CD8-positive, alpha-beta memory T cell (primary cell): ENCODE measurements around the gene SH3RF1. TPM values are rescaled to one million over a fixed set of nuclear protein-coding genes. Genes with fewer than 3 reads are reported as not detected.
A peak's percentile ranks its signal among the peaks of the same experiment; 100 is the strongest.
"Not testable (repeated sequence)": the region's sequence is repeated elsewhere in the genome, so short reads cannot be mapped to it uniquely, and the experiment has no call there.

Experiments
- CTCF ChIA-PET: fragments of 350-600 bp; sonication (Branson Sonifier 250); formaldehyde crosslinking; loops from one replicate; lab custom pipeline; 2021; ENCODE audit warnings: antibody characterized with exemption; lab: Charles Lee
- POLR2A ChIA-PET: fragments of 350-600 bp; sonication (Branson Sonifier 250); formaldehyde crosslinking; loops from one replicate; lab custom pipeline; 2021; ENCODE audit warnings: antibody characterized with exemption; lab: Charles Lee
- DNase-seq, 5 donors: peaks; one replicate each; pipeline versions ENCODE4 v3.0.0 to v3.0.0-alpha.2; 2020 to 2022; ENCODE audit warnings: mixed read lengths in 1 of 5
- H3K27ac ChIP-seq: one replicate; pipeline ENCODE4 v1.7.0; 2013; ENCODE audit warnings: low read depth, mild to moderate bottlenecking, low read length, moderate library complexity
- H3K27me3 ChIP-seq: 2 replicates; pipeline ENCODE4 v1.7.0; 2013; ENCODE audit warnings: low read length, mild to moderate bottlenecking; ENCODE audit not compliant: insufficient read depth, poor library complexity, severe bottlenecking
- H3K36me3 ChIP-seq: 2 replicates; pipeline ENCODE4 v1.7.0; 2013; ENCODE audit warnings: mild to moderate bottlenecking, low read length, moderate library complexity; ENCODE audit not compliant: insufficient read depth
- H3K4me1 ChIP-seq: 2 replicates; pipeline ENCODE4 v1.7.0; 2013; ENCODE audit warnings: mild to moderate bottlenecking, low read length, moderate library complexity; ENCODE audit not compliant: insufficient read depth
- H3K4me3 ChIP-seq: 2 replicates; pipeline ENCODE4 v1.7.0; 2013; ENCODE audit warnings: mild to moderate bottlenecking, low read length
- H3K9me3 ChIP-seq: 2 replicates; pipeline ENCODE4 v1.7.0; 2013; ENCODE audit warnings: mild to moderate bottlenecking, low read length
- H3K27ac Mint-ChIP-seq, 8 donors: one replicate each; pipeline ENCODE4 v1.8.0; 2020 to 2021; ENCODE audit warnings: mixed read lengths in 8 of 8, mild to moderate bottlenecking in 6 of 8, inconsistent platforms in 3 of 8, moderate library complexity in 3 of 8
- H3K27me3 Mint-ChIP-seq, 2 donors: one replicate each; pipeline ENCODE4 v1.8.0; 2020 to 2021; ENCODE audit warnings: mixed read lengths in 2 of 2, mild to moderate bottlenecking in 1 of 2, moderate library complexity in 1 of 2
- H3K36me3 Mint-ChIP-seq, 3 donors: one replicate each; pipeline ENCODE4 v1.8.0; 2020 to 2021; ENCODE audit warnings: mixed read lengths in 3 of 3, inconsistent platforms in 1 of 3, mild to moderate bottlenecking in 1 of 3
- H3K4me1 Mint-ChIP-seq, 3 donors: one replicate each; pipeline ENCODE4 v1.8.0; 2020 to 2021; ENCODE audit warnings: mixed read lengths in 3 of 3, inconsistent platforms in 1 of 3, mild to moderate bottlenecking in 1 of 3
- H3K4me3 Mint-ChIP-seq, 7 donors: one replicate each; pipeline ENCODE4 v1.8.0; 2020 to 2021; ENCODE audit warnings: mixed read lengths in 7 of 7, mild to moderate bottlenecking in 6 of 7, moderate library complexity in 4 of 7, inconsistent platforms in 2 of 7
- H3K9me3 Mint-ChIP-seq, 5 donors: one replicate each; pipeline ENCODE4 v1.8.0; 2020 to 2022; ENCODE audit warnings: mixed read lengths in 5 of 5, mild to moderate bottlenecking in 3 of 5, moderate library complexity in 2 of 5, inconsistent platforms in 1 of 5
- polyA plus RNA-seq: library from polyadenylated mRNA; unstranded; fragments of 300-500 nt; fragmentation: Illumina TruSeq; gene quantifications from one replicate; pipeline ENCODE4 v1.2.3, GENCODE V29; 2021
- total RNA-seq, 2 experiments: library from RNA; stranded (reverse); gene quantifications; one replicate each; pipeline ENCODE4 v1.2.3, GENCODE V29; 2021

Gene SH3RF1
- total and polyA plus RNA-seq, 3 experiments from 2014 or later, result 1.1 to 1.4 TPM; not detected in 1

DNA sequence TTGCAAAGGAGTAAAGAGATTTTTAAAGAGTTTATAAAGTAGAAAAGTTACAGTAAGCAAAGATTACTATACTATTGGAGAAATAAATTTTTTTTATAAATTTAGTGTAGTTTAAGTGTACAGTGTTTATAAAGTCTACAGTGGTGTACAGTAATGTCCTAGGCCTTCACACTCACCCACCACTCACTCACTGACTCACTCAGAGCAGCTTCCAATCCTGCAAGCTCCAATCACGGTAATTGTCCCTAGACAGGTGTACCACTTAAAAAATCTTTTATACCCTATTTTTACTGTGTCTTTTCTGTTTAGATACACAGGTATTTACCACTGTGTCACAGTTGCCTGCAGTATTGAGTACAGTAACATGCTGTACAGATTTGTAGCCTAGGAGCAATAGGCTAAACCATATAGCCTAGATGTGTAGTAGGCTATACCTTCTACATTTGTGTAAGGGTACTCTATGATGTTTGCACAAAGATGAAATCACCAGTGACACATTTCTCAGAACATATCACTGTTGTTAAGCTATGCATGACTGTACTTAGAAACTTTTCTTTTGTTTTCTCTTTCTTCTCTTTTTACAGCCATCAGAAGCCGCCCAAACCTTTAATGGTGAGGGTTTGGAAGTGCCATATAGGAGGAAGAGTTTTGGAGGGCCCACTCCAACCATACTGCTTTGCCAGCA is 11.8 kb upstream of the SH3RF1 start:
- Mint-ChIP-seq H3K4me3 (no peak overlapping the region), H3K27me3 (no peaks in the 10 kb centered on the region), H3K4me1 (no peaks in the 10 kb centered on the region), H3K27ac (no peak overlapping the region), H3K36me3 (no peaks in the 10 kb centered on the region), H3K9me3 (no peaks in the 10 kb centered on the region)
- Histone ChIP-seq H3K36me3 (no peaks in the 10 kb centered on the region), H3K9me3 (no peaks in the 10 kb centered on the region), H3K27ac (no peak overlapping the region), H3K4me3 (no peak overlapping the region), H3K4me1 (no peaks in the 10 kb centered on the region), H3K27me3 (no peaks in the 10 kb centered on the region)
- no peak for DNase-seq
- ChIA-PET CTCF (no interaction called here), POLR2A (no interaction called here)

DNA sequence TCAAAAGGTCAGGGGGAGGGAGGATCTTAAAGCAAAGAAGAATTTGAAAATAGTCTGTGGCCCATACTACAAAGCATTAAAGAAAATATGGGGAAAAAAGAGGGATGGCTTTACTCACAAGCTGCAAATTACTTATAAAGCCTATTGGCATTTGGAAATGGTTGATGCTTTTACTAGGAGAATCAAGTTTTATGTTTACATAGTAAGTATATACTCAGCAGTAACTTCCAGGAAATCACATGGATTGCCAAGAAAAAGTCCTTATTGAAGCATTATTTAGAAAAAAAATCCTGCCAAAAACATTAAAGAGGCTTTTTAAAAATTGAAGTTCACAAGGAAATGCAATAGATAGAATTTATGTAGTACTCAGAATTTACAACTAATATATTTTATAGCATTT is 8.4 kb upstream of the SH3RF1 start:
- Histone ChIP-seq H3K27me3 (no peaks in the 10 kb centered on the region), H3K9me3 (no peaks in the 10 kb centered on the region), H3K4me3 (no peak overlapping the region), H3K4me1 (no peaks in the 10 kb centered on the region), H3K27ac (no peak overlapping the region), H3K36me3 (no peaks in the 10 kb centered on the region)
- Mint-ChIP-seq H3K27me3 (peaks cover 0 to 22% of the 10 kb centered on the region in 2 donors), H3K4me3 (no peak overlapping the region), H3K4me1 (no peaks in the 10 kb centered on the region), H3K36me3 (no peaks in the 10 kb centered on the region), H3K9me3 (peaks cover 0 to 5% (median 0%) of the 10 kb centered on the region in 5 donors), H3K27ac (no peak overlapping the region)
- DNase-seq, result no peak
- ChIA-PET POLR2A (no interaction called here), CTCF (no interaction called here)

DNA sequence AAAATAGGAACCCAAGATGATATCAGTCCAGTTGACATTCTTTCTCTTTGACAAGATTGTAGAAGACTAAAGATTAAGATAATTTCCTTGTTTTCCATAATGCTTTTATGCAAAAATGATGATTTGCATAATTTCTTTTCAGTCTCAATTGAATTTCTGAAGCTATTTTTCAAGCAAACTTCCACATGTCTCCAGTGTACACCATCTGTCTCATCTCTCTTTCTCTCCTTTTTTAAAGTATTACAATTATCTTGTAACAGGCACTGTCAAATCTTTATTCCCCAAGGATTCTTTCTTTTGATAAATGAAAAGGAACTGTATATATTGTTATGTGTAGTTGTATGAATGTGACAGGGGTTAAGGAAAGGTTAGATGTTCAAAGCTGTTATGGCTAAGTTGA is 7.9 kb upstream of the SH3RF1 start:
- H3K27ac Mint-ChIP-seq, result no peak overlapping the region
- no peaks in the 10 kb centered on the region for H3K4me1 Mint-ChIP-seq
- Histone ChIP-seq H3K36me3 (no peaks in the 10 kb centered on the region), H3K4me3 (no peak overlapping the region), H3K9me3 (no peaks in the 10 kb centered on the region), H3K4me1 (no peaks in the 10 kb centered on the region), H3K27me3 (no peaks in the 10 kb centered on the region), H3K27ac (no peak overlapping the region)
- ChIA-PET CTCF (no interaction called here), POLR2A (no interaction called here)
- peaks cover 0 to 26% of the 10 kb centered on the region in 2 donors for H3K27me3 Mint-ChIP-seq
- DNase-seq, result no peak
- H3K9me3 Mint-ChIP-seq, result peaks cover 0 to 5% (median 0%) of the 10 kb centered on the region in 5 donors
- H3K4me3 Mint-ChIP-seq, result no peak overlapping the region
- H3K36me3 Mint-ChIP-seq, result no peaks in the 10 kb centered on the region

DNA sequence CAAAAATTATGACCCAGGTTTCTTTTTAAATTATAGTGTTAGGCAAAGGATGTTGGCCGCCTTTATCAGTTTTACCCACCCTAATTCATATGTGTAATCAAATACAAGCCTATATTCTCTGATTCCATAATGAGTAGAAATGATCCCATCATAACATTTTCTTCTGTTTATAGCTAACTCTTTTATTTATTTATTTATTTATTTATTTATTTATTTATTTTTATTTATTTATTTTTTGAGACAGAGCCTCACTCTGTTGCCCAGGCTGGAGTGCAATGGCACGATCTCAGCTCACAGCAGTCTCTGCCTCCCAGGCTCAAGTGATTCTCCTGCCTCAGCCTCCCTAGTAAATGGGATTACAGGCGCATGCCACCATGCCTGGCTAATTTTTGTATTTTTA is 7.1 kb upstream of the SH3RF1 start:
- POLR2A ChIA-PET, result not testable (repeated sequence)

DNA sequence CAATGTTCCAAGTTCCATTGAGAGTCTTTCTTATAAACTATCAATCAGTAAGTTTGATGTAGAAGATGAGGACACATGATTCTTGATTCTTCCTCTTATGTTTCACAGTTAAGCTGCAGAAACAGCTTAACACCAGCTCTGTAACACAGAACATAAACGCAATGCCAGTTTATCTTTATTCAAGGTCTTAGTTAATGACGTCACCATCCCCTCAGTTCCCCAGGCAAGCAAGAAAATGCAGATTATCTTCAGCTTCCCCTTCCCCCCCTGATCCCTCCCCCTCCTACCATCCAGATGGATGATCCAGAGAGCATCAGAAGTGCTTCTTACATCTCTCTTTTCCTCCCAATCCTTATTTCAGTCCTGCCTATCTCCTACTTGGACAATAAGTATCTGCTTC is 4.4 kb upstream of the SH3RF1 start:
- H3K9me3 ChIP-seq, result no peaks in the 10 kb centered on the region
- Mint-ChIP-seq H3K4me1 (peaks cover 6 to 17% (median 11%) of the 10 kb centered on the region in 3 donors), H3K4me3 (no peak overlapping the region), H3K27ac (no peak overlapping the region), H3K27me3 (peaks cover 15 to 47% of the 10 kb centered on the region in 2 donors), H3K36me3 (no peaks in the 10 kb centered on the region), H3K9me3 (peaks cover 0 to 5% (median 0%) of the 10 kb centered on the region in 5 donors)
- H3K36me3 ChIP-seq, result no peaks in the 10 kb centered on the region
- POLR2A ChIA-PET, result no interaction called here
- CTCF ChIA-PET, result no interaction called here
- H3K27ac ChIP-seq, result no peak overlapping the region
- no peak for DNase-seq
- H3K4me1 ChIP-seq, result peaks cover under 1% of the 10 kb centered on the region
- no peak overlapping the region for H3K4me3 ChIP-seq
- peaks cover 2% of the 10 kb centered on the region for H3K27me3 ChIP-seq

More for the DNA sequence above, 7.1 kb upstream of the SH3RF1 start:
- H3K36me3 Mint-ChIP-seq, H3K27ac ChIP-seq, H3K4me3 ChIP-seq, H3K4me3 Mint-ChIP-seq, H3K4me1 Mint-ChIP-seq, H3K9me3 ChIP-seq, H3K27ac Mint-ChIP-seq, CTCF ChIA-PET, H3K9me3 Mint-ChIP-seq, DNase-seq, H3K36me3 ChIP-seq, H3K27me3 ChIP-seq, H3K4me1 ChIP-seq: not testable (repeated sequence)
- peaks cover 2 to 32% of the 10 kb centered on the region in 2 donors for H3K27me3 Mint-ChIP-seq

DNA sequence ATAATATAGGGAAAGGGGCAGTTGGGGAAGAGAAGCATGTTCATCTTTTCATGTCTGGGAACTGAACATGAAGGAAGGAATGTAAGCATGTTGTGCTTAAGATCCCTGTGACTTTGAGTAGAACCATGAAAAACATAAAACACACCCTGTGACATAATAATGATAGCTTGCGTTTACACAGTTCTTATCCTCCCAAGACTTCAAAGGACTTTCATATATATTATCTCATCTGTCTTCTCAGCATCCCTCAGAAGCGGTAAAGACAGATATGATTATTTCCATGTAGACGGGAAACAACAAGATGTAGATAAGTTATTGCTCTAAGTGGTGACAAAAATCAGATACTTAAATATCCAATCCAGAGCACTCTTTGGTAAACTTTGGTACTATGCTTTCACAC is 3.3 kb upstream of the SH3RF1 start:
- Mint-ChIP-seq H3K36me3 (no peaks in the 10 kb centered on the region), H3K4me1 (peaks cover 13 to 25% (median 22%) of the 10 kb centered on the region in 3 donors), H3K9me3 (peaks cover 0 to 5% (median 0%) of the 10 kb centered on the region in 5 donors), H3K27me3 (peaks cover 25 to 58% of the 10 kb centered on the region in 2 donors), H3K27ac (no peak overlapping the region), H3K4me3 (no peak overlapping the region)
- no peak overlapping the region for H3K4me3 ChIP-seq
- peaks cover 5% of the 10 kb centered on the region for H3K4me1 ChIP-seq
- no peaks in the 10 kb centered on the region for H3K9me3 ChIP-seq
- CTCF ChIA-PET, result no interaction called here
- peaks cover 13% of the 10 kb centered on the region for H3K27me3 ChIP-seq
- no peaks in the 10 kb centered on the region for H3K36me3 ChIP-seq
- H3K27ac ChIP-seq, result no peak overlapping the region
- POLR2A ChIA-PET, result no interaction called here
- no peak for DNase-seq

DNA sequence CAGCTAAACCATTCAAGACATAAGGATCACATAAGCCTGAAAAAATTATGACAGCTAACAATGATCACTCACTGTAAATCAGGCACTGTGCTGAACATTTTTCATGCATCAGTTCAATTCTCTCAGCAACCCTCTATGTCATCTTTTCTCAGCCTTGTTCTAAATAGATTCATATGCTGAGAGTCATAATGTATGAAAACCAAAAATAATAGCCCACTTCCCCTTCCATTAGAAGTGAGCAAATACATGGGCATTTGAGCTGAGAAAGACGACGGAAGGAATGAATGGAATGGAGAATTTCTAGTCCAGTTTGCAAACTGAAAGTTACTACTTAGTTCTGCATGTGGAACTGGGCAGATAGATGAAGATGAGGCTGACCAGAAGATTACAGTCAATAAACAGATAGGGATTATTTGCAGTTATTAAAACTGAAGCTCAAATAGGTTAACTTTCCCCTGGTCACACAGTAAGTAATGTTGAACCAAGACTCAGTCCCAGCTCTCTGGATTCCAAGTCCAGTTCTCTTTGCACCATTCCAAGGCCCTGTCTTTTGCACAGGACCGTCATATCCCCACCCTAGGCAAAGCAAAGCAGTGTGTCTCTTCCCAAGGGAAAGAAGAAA is 1.6 kb upstream of the SH3RF1 start:
- Mint-ChIP-seq H3K4me3 (peak overlapping the region in 5 of 7 donors; percentile 47 to 58 (median 49)), H3K9me3 (peaks cover 0 to 5% (median 0%) of the 10 kb centered on the region in 5 donors), H3K36me3 (no peaks in the 10 kb centered on the region), H3K4me1 (peaks cover 13 to 25% (median 24%) of the 10 kb centered on the region in 3 donors), H3K27me3 (peaks cover 26 to 71% of the 10 kb centered on the region in 2 donors), H3K27ac (no peak overlapping the region)
- H3K4me1 ChIP-seq, result peaks cover 5% of the 10 kb centered on the region
- DNase-seq, result no peak
- no peaks in the 10 kb centered on the region for H3K9me3 ChIP-seq
- no peak overlapping the region for H3K27ac ChIP-seq
- ChIA-PET CTCF (interaction anchor here (0.6 to 0.9 kb wide), 2 partner anchors 11 to 13 kb away, joined by 3 to 4 read pairs; no protein-coding TSS in a partner anchor), POLR2A (no interaction called here)
- no peak overlapping the region for H3K4me3 ChIP-seq
- no peaks in the 10 kb centered on the region for H3K36me3 ChIP-seq
- peaks cover 13% of the 10 kb centered on the region for H3K27me3 ChIP-seq

DNA sequence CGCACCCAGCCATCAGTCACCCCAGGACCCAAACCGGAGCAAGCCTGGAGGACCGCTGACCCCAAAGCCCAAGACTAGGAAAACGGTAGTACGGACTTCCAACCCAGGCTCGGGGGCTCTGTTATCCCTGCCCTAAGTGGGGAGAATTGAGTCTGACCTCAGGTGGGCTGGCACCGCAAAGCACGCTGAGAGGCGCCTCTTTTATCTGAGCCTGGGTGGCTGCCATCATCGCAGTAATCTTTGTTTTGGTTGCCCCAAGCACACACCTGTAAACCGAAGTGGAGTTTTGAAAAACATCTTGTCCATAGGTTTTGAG is 894 bp upstream of the SH3RF1 start:
- peaks cover 5% of the 10 kb centered on the region for H3K4me1 ChIP-seq
- H3K36me3 ChIP-seq, result no peaks in the 10 kb centered on the region
- H3K27me3 ChIP-seq, result peaks cover 13% of the 10 kb centered on the region
- H3K9me3 ChIP-seq, result no peaks in the 10 kb centered on the region
- H3K27ac Mint-ChIP-seq, result no peak overlapping the region
- H3K9me3 Mint-ChIP-seq, result peaks cover 0 to 5% (median 0%) of the 10 kb centered on the region in 5 donors
- H3K36me3 Mint-ChIP-seq, result no peaks in the 10 kb centered on the region
- ChIA-PET CTCF (no interaction called here), POLR2A (no interaction called here)
- H3K4me1 Mint-ChIP-seq, result peaks cover 13 to 25% (median 24%) of the 10 kb centered on the region in 3 donors
- no peak for DNase-seq
- peaks cover 26 to 74% of the 10 kb centered on the region in 2 donors for H3K27me3 Mint-ChIP-seq
- H3K27ac ChIP-seq, result no peak overlapping the region
- H3K4me3 Mint-ChIP-seq, result peak overlapping the region; percentile 6 to 58 (median 49)
- no peak overlapping the region for H3K4me3 ChIP-seq
